Measurements from ENCODE around the gene IQCE.

IQCE gene

DNA sequence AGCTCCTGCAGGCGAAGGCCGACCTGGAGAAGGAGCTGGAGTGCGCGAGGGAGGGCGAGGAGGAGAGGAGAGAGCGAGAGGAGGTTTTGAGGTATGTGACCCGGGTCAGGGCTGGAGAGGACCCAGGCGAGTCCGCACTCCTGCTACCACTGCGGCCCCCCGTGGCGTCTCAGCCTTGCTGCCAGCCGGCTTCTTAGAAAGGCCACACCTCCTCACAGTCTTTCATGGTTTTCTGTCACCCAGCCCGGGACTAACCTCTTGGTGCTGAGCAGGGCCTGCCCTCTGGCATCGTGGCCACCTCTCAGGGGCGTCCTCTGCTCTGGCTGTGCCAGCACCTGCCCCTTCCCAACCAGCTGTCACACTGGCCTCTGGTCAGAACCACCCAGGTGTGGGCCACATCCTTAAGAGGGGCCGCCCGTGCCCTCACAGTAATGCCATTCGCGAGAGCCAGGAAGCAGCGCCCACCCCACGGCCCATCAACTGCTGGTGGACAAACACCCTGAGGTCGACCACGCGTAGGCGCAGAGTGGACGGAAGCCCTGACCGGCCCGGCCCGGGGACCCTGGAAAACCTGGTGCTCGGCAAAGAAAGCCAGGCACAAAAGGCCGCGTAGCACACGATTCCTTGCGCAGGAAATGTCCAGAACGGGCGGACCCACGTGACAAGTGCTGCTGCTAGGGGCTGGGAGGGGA lies 34.4 kb downstream of the IQCE start:
- WGBS (ENCODE audit: extremely low coverage, insufficient coverage, insufficient read length) = no CpG with 5 or more reads among the region's 38 CpGs
- H3K9me3 ChIP-seq (ENCODE audit: insufficient read depth, low read depth, low read length) = no peaks in the 10 kb centered on the region
- H2AK5ac ChIP-seq (ENCODE audit: low read length) = no peak overlapping the region
- H4K12ac ChIP-seq (ENCODE audit: low read depth, low read length) = no peak overlapping the region
- no peak overlapping the region for H2AFZ ChIP-seq (ENCODE audit: insufficient read depth, low read length, poor library complexity)
- no peak overlapping the region for H2BK5ac ChIP-seq (ENCODE audit: low read depth, low read length, poor library complexity)
- H3K14ac ChIP-seq (ENCODE audit: low read length) = no peak overlapping the region
- no peak overlapping the region for H2BK12ac ChIP-seq (ENCODE audit: low read length)
- no peak overlapping the region for H3K4me3 ChIP-seq (ENCODE audit: low read depth, low read length)
- no peak overlapping the region for H2BK120ac ChIP-seq (ENCODE audit: insufficient read depth, low read length, poor library complexity)
- no peak overlapping the region for H4K91ac ChIP-seq (ENCODE audit: low read depth, low read length)
- no peak overlapping the region for H3K27ac ChIP-seq (ENCODE audit: low read depth, low read length)
- H3K4me1 ChIP-seq (ENCODE audit: control insufficient read depth in 1 of 2, insufficient read depth in 2 of 2, low read length in 2 of 2) = no peaks in the 10 kb centered on the region
- no peak overlapping the region for H4K8ac ChIP-seq (ENCODE audit: low read depth, low read length)
- H3K79me1 ChIP-seq (ENCODE audit: low read length) = no peaks in the 10 kb centered on the region
- H3K27me3 ChIP-seq (ENCODE audit: insufficient read depth, low read length) = no peaks in the 10 kb centered on the region
- no peak for DNase-seq
- H3K23ac ChIP-seq (ENCODE audit: low read length) = no peak overlapping the region
- H3K36me3 ChIP-seq (ENCODE audit: control insufficient read depth in 1 of 2, insufficient read depth in 2 of 2, low read length in 2 of 2) = peaks cover 38 to 46% of the 10 kb centered on the region in 2 experiments
- no peaks in the 10 kb centered on the region for H3K79me2 ChIP-seq (ENCODE audit: control insufficient read depth, insufficient read depth, low read length, poor library complexity)
- H3K4me2 ChIP-seq (ENCODE audit: low read length) = no peak overlapping the region
- no peak overlapping the region for H3K18ac ChIP-seq (ENCODE audit: low read length)
- H3K9ac ChIP-seq (ENCODE audit: low read length) = no peak overlapping the region
- no peak overlapping the region for H3K4ac ChIP-seq (ENCODE audit: low read depth, low read length)

DNA sequence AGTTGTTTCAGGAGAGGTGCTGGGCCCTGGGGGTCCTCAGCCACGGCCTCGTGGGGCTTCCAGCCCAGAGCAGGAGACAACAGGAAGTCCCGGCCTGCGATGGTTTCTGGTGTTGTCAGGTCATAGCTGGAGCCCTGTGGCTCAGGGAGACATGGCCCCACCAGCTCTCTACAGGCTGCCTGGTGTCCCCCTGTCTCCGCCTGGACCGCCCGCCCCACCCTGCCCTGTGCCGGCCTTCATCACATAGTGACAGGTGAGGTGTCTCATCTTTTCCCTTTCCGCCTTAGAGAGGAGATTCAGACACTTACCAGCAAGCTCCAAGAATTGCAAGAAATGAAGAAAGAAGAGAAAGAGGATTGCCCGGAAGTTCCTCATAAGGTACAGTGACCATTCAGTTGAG lies 35.8 kb downstream of the IQCE start:
- Histone ChIP-seq H3K4me3 (ENCODE audit: low read depth, low read length) (no peak overlapping the region), H3K9ac (ENCODE audit: low read length) (no peak overlapping the region), H3K9me3 (ENCODE audit: insufficient read depth, low read depth, low read length) (no peaks in the 10 kb centered on the region), H2BK12ac (ENCODE audit: low read length) (no peak overlapping the region), H3K4me1 (ENCODE audit: control insufficient read depth in 1 of 2, insufficient read depth in 2 of 2, low read length in 2 of 2) (no peaks in the 10 kb centered on the region), H3K27ac (ENCODE audit: low read depth, low read length) (no peak overlapping the region), H3K18ac (ENCODE audit: low read length) (no peak overlapping the region), H4K8ac (ENCODE audit: low read depth, low read length) (no peak overlapping the region), H3K14ac (ENCODE audit: low read length) (no peak overlapping the region), H3K79me1 (ENCODE audit: low read length) (no peaks in the 10 kb centered on the region), H3K79me2 (ENCODE audit: control insufficient read depth, insufficient read depth, low read length, poor library complexity) (no peaks in the 10 kb centered on the region), H2AK5ac (ENCODE audit: low read length) (no peak overlapping the region), H2AFZ (ENCODE audit: insufficient read depth, low read length, poor library complexity) (no peak overlapping the region), H3K4me2 (ENCODE audit: low read length) (no peak overlapping the region), H2BK120ac (ENCODE audit: insufficient read depth, low read length, poor library complexity) (no peak overlapping the region), H3K23ac (ENCODE audit: low read length) (no peak overlapping the region), H4K91ac (ENCODE audit: low read depth, low read length) (no peak overlapping the region), H3K4ac (ENCODE audit: low read depth, low read length) (no peak overlapping the region), H2BK5ac (ENCODE audit: low read depth, low read length, poor library complexity) (no peak overlapping the region), H3K27me3 (ENCODE audit: insufficient read depth, low read length) (no peaks in the 10 kb centered on the region), H3K36me3 (ENCODE audit: control insufficient read depth in 1 of 2, insufficient read depth in 2 of 2, low read length in 2 of 2) (peaks cover 49 to 52% of the 10 kb centered on the region in 2 experiments), H4K12ac (ENCODE audit: low read depth, low read length) (no peak overlapping the region)
- no peak for DNase-seq
- WGBS (ENCODE audit: extremely low coverage, insufficient coverage, insufficient read length) = no CpG with 5 or more reads among the region's 10 CpGs

DNA sequence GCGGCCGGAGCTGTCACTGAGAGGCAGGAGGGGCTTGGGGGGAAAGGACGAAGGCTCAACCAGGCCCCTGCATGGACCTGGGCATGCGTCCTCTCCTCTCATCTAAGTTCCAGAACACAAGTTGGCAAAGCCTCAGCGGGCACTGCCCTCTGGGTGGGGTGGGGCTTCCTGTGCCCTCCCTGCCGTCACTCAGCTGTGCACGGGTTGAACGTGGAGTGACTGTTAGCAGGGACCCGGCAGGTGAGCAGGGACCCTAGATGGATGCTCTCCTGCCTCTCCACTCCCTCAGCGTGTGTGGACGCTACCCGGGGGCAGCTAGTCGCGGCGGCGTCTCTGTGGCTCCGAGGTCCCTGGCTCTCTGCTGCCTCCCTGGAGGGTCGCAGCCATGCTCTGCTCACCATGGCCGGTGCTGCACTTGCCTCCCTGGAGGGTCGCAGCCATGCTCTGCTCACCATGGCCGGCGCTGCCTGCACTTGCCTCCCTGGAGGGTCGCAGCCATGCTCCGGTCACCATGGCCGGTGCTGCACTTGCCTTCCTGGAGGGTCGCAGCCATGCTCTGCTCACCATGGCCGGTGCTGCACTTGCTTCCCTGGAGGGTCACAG lies 36.6 kb downstream of the IQCE start:
- H2BK12ac ChIP-seq (ENCODE audit: low read length) = no peak overlapping the region
- no peak overlapping the region for H2AK5ac ChIP-seq (ENCODE audit: low read length)
- H3K14ac ChIP-seq (ENCODE audit: low read length) = no peak overlapping the region
- H2BK5ac ChIP-seq (ENCODE audit: low read depth, low read length, poor library complexity) = no peak overlapping the region
- H3K23ac ChIP-seq (ENCODE audit: low read length) = no peak overlapping the region
- H3K9me3 ChIP-seq (ENCODE audit: insufficient read depth, low read depth, low read length) = no peaks in the 10 kb centered on the region
- H2AFZ ChIP-seq (ENCODE audit: insufficient read depth, low read length, poor library complexity) = no peak overlapping the region
- H2BK120ac ChIP-seq (ENCODE audit: insufficient read depth, low read length, poor library complexity) = no peak overlapping the region
- H3K27me3 ChIP-seq (ENCODE audit: insufficient read depth, low read length) = no peaks in the 10 kb centered on the region
- H3K27ac ChIP-seq (ENCODE audit: low read depth, low read length) = no peak overlapping the region
- H4K91ac ChIP-seq (ENCODE audit: low read depth, low read length) = no peak overlapping the region
- no peak overlapping the region for H3K4me3 ChIP-seq (ENCODE audit: low read depth, low read length)
- no peak overlapping the region for H3K18ac ChIP-seq (ENCODE audit: low read length)
- DNase-seq = no peak
- H3K4me2 ChIP-seq (ENCODE audit: low read length) = no peak overlapping the region
- no peak overlapping the region for H3K4ac ChIP-seq (ENCODE audit: low read depth, low read length)
- no peak overlapping the region for H4K8ac ChIP-seq (ENCODE audit: low read depth, low read length)
- H3K4me1 ChIP-seq (ENCODE audit: control insufficient read depth in 1 of 2, insufficient read depth in 2 of 2, low read length in 2 of 2) = no peaks in the 10 kb centered on the region
- H3K9ac ChIP-seq (ENCODE audit: low read length) = no peak overlapping the region
- H3K79me1 ChIP-seq (ENCODE audit: low read length) = no peaks in the 10 kb centered on the region
- peaks cover 48 to 53% of the 10 kb centered on the region in 2 experiments for H3K36me3 ChIP-seq (ENCODE audit: control insufficient read depth in 1 of 2, insufficient read depth in 2 of 2, low read length in 2 of 2)
- no CpG with 5 or more reads among the region's 27 CpGs for whole genome bisulfite sequencing (ENCODE audit: extremely low coverage, insufficient coverage, insufficient read length)
- H3K79me2 ChIP-seq (ENCODE audit: control insufficient read depth, insufficient read depth, low read length, poor library complexity) = no peaks in the 10 kb centered on the region
- no peak overlapping the region for H4K12ac ChIP-seq (ENCODE audit: low read depth, low read length)

DNA sequence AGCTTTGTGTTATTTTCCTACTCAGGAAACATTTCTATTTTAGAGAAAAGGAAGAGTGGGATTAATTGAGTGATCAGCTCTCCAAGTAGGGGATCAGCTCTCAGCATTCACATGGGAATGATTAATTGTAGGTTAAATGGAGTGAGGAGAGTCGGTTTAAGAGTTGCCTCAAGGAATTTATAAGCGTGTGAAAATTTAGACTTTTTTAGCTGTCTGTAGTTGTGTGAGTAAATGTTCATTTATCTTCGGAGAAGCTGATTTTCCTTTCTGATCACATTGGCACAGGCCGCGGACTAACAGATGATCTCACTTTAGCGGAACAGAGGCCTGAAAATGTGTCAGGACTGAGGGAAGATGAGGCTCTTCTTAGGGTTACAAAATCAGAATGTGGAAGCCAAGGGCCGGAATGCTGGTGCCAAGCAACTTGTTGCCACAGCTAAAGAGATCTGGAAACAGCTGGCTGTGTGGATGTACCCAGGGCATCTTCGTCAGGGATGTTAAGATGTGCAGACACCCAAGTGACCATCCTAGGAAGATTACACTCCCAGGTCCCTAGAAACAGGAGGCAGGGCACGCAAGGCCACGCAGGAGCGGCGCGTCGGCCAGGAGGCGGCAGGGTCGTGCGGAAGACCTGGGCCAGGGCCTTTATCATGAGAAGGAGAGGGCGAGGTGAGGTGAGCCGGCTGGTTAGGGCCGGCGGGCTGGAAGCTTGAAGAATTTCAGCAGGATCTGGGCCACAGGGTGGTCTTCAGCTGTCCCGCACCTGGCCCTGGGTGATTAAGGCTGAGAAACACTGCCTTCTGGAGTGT lies 37.9 kb downstream of the IQCE start:
- peaks cover 51 to 61% of the 10 kb centered on the region in 2 experiments for H3K36me3 ChIP-seq (ENCODE audit: control insufficient read depth in 1 of 2, insufficient read depth in 2 of 2, low read length in 2 of 2)

More for the DNA sequence above, 37.9 kb downstream of the IQCE start:
- Histone ChIP-seq H3K14ac (ENCODE audit: low read length) (no peak overlapping the region), H3K79me2 (ENCODE audit: control insufficient read depth, insufficient read depth, low read length, poor library complexity) (no peaks in the 10 kb centered on the region), H3K18ac (ENCODE audit: low read length) (no peak overlapping the region), H3K79me1 (ENCODE audit: low read length) (no peaks in the 10 kb centered on the region), H3K4me1 (ENCODE audit: control insufficient read depth in 1 of 2, insufficient read depth in 2 of 2, low read length in 2 of 2) (no peaks in the 10 kb centered on the region), H4K91ac (ENCODE audit: low read depth, low read length) (no peak overlapping the region), H2BK120ac (ENCODE audit: insufficient read depth, low read length, poor library complexity) (no peak overlapping the region), H3K9ac (ENCODE audit: low read length) (no peak overlapping the region), H3K4me2 (ENCODE audit: low read length) (no peak overlapping the region), H3K23ac (ENCODE audit: low read length) (no peak overlapping the region), H2AFZ (ENCODE audit: insufficient read depth, low read length, poor library complexity) (no peak overlapping the region), H3K27ac (ENCODE audit: low read depth, low read length) (no peak overlapping the region), H3K4me3 (ENCODE audit: low read depth, low read length) (no peak overlapping the region), H2BK5ac (ENCODE audit: low read depth, low read length, poor library complexity) (no peak overlapping the region), H3K4ac (ENCODE audit: low read depth, low read length) (no peak overlapping the region), H2BK12ac (ENCODE audit: low read length) (no peak overlapping the region), H3K9me3 (ENCODE audit: insufficient read depth, low read depth, low read length) (no peaks in the 10 kb centered on the region), H4K8ac (ENCODE audit: low read depth, low read length) (no peak overlapping the region), H4K12ac (ENCODE audit: low read depth, low read length) (no peak overlapping the region), H3K27me3 (ENCODE audit: insufficient read depth, low read length) (no peaks in the 10 kb centered on the region), H2AK5ac (ENCODE audit: low read length) (no peak overlapping the region)
- WGBS (ENCODE audit: extremely low coverage, insufficient coverage, insufficient read length) = no CpG with 5 or more reads among the region's 22 CpGs
- DNase-seq = no peak
